ENCODE results near the gene RSRC1.

- no peak for TF ChIP-seq CTCF (IDR thresholded peaks at IDR 0.05 in 8 of 11, conservative IDR thresholded peaks at IDR 0.05 in 3 of 11)
- no peak for TF ChIP-seq POLR2A (IDR thresholded peaks at IDR 0.05)
- TF ChIP-seq POLR2AphosphoS5 (IDR thresholded peaks at IDR 0.05): no peak
Observed at GRCh38 chr3:158404131-158404718, 294.3 kb downstream of the RSRC1 start.

Measured in spleen (tissue), 7 donors.